Measurements from ENCODE around the gene WDR86.

DNA sequence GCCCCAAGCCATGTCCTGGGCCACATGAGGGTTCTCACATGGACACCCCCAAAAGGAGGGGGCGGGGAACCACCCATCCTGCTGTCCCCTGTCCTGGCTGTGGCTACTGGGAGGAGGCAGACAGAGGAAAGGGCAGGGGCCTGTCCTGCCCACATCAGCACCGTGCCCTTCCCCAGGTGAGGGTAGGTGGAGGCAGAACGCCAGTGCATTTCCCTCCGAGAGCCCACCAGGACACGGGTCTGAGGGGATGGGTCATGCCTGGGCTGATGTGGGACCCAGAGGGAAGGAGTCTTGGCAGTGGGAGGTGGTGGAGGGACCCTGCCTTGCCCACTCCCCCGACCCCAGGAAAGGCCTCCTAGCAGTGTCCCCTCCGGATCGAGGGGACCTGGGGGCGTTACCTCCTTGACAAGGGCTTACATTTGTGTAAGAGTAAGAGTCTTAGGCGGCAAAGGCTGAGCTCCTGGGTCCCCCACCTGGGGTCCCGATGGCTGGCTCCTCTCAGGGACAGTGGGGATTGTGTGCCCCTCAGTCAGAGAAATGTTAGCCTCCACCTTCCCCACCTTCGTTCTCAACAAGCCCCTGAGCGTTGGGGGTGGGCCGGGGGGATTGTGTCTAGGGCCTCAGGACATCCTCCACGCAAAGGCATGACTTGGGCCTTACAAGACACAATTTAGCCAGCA lies 24.0 kb upstream of the WDR86 start:
- TF ChIP-seq POLR2A (IDR thresholded peaks at IDR 0.05; ENCODE audit: low read depth, low read length), result no peak
- TF ChIP-seq SPI1 (IDR thresholded peaks at IDR 0.05; ENCODE audit: low read depth, low read length), result no peak
- no peak for TF ChIP-seq POLR2AphosphoS5 (IDR thresholded peaks at IDR 0.05; ENCODE audit: low read depth, low read length)
- no peak for TF ChIP-seq TAF1 (IDR thresholded peaks at IDR 0.05; ENCODE audit: low read depth, low read length)
- no peak for TF ChIP-seq PAX5 (IDR thresholded peaks at IDR 0.05; ENCODE audit: insufficient read depth, low read length, severe bottlenecking)
